Stomach (tissue), 4 donors: Measurements from ENCODE around the gene JMJD7.

Source experiments
- POLR2AphosphoS5 ChIP-seq, 3 donors: sonication (generic); formaldehyde crosslinking; IDR thresholded peaks; one replicate each; pipeline ENCODE4 v1.6.1; 2016; ENCODE audit warnings: antibody characterized with exemption in 3 of 3
- TF ChIP-seq, protein P1 (sequence below), 7 experiments: fragments of 450-650 bp in 4 of 7; fragments of 200-600 bp in 3 of 7; sonication (generic) in 3 of 7; IDR thresholded peaks; one replicate each; pipeline ENCODE4 v1.5.1; 2016 to 2019; ENCODE audit warnings: antibody characterized with exemption in 7 of 7, control low read depth in 2 of 7, mild to moderate bottlenecking in 1 of 7

GRCh38 chr15:41827290-41827879 is 507 bp upstream of the JMJD7 start:
- TF ChIP-seq POLR2AphosphoS5 (IDR thresholded peaks at IDR 0.05): no peak
- TF ChIP-seq, protein P1, sequence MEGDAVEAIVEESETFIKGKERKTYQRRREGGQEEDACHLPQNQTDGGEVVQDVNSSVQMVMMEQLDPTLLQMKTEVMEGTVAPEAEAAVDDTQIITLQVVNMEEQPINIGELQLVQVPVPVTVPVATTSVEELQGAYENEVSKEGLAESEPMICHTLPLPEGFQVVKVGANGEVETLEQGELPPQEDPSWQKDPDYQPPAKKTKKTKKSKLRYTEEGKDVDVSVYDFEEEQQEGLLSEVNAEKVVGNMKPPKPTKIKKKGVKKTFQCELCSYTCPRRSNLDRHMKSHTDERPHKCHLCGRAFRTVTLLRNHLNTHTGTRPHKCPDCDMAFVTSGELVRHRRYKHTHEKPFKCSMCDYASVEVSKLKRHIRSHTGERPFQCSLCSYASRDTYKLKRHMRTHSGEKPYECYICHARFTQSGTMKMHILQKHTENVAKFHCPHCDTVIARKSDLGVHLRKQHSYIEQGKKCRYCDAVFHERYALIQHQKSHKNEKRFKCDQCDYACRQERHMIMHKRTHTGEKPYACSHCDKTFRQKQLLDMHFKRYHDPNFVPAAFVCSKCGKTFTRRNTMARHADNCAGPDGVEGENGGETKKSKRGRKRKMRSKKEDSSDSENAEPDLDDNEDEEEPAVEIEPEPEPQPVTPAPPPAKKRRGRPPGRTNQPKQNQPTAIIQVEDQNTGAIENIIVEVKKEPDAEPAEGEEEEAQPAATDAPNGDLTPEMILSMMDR (IDR thresholded peaks at IDR 0.05): no peak
